ENCODE data around the gene FIP1L1.
"Not testable (repeated sequence)": the region's sequence is repeated elsewhere in the genome, so short reads cannot be mapped to it uniquely, and the experiment has no call there.

The FIP1L1 gene

DNA sequence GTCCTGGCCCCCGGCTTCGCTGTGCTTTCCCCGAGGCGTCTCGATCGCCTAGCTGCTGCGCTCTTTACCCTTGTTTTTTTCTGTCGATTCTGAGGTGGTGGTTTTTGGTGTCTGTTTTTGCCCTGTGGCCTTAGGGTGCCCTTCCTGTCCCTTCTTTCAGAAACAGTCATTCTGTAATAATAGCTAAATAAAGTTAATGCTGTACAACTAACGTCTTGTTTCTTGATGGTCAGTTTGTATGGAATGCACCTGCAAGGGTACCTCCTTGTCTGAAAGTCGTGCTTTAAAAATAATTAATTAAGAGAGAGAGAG, 686 bp downstream of the FIP1L1 start:
- DNase-seq, result no peak

DNA sequence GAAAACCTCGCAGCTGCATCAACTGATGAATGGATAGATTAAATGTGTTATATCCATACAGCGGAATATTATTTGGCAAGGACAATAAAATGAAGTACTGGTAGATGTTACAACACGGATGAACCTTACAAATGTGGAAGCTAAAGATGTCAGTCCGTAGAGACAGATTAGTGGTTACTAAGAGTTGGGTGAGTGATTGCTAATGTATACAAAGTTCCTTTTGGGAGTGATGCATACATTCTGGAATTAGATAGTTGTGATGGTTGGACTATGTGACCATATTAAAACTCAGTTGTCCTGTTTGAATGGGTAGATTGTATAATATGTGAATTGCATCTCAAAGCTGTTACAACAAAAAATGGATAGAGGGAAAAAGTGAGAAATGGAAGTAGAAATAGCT, 2.8 kb downstream of the FIP1L1 start:
- DNase-seq, result no peak

DNA sequence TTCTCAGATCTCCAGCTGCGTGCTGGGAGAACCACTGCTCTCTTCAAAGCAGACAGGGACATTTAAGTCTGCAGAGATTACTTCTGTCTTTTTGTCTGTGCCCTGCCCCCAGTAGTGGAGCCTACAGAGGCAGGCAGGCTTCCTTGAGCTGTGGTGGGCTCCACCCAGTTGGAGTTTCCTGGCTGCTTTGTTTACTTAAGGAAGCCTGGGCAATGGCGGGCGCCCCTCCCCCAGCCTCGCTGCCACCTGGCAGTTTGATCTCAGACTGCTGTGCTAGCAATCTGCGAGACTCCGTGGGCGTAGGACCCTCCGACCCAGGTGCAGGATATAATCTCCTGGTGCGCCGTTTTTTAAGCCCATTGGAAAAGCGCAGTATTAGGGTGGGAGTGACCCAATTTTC, 32.0 kb downstream of the FIP1L1 start:
- DNase-seq, result not testable (repeated sequence)

DNA sequence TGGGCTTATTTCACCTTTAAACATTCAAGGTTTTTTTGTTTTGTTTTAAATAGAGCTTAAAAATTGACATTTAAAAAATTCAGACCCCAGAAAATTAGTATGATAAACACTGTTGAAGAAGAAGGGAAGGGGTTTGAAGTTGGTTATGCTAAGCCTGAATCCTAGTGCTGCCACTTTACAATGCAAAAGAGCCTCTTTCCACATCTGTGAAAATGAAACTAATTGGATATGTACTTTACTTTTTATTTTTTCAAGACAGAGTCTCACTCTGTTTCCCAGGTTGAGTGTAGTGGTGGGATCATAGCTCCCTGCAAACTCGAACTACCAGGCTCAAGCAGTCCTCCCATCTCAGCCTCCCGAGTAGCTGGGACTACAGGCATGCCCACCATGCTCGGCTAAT, 41.8 kb downstream of the FIP1L1 start:
- no peak for DNase-seq

DNA sequence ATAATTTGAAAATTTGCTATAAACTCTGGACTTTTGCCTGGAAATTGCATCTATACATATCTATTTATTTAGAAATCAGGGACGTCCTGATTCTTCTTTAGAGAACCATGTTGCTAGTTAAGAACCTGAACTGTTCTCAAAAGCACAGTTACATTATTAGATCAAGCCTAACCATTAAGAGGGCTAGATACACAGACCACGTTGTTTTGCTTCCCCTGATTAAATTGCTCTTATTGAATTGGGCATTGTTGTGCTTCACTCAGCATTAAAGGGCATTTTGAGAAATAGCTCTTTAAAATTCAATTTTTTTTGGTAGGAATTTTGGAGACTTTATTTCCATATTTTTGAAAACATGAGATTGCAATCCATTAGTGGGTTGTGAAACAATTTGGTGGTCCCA, 44.4 kb downstream of the FIP1L1 start:
- no peak for DNase-seq

DNA sequence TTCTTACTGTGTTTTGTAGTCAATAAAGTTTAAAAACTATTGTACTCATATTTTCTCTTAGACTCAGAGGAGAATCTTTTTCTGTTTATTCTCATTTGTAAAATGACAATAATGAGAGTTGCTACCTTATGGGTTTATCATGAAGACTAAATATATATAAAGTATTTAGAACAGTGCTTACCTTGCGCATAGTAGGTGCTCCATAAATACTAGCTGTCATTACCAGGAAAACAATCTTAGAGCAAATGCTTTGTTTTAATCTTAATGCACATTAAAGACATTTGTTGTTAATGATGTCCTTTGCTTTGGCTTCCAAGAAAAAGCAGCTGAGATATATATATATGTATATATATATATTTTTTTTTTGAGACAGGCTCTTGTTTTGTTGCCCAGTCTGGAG, 44.9 kb downstream of the FIP1L1 start:
- DNase-seq, result no peak

DNA sequence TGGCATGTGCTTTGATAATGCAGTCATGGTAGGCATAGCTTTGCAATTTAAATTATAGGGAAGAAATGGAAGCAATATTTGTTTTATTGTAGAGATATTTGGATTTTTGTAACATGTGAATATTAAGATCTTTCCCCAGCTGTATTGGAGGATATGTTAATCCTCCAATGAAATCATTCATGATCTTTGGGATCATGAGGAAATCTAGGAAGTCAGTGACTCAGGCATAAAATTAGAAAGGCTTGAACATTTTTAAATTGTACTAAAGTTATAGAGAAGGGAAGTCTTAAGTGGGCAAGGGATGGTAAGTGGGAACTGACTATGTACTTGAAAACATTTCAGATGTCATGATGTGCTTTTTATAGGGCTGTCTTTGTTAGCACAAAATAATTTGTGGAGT, 46.8 kb downstream of the FIP1L1 start:
- DNase-seq, result no peak

DNA sequence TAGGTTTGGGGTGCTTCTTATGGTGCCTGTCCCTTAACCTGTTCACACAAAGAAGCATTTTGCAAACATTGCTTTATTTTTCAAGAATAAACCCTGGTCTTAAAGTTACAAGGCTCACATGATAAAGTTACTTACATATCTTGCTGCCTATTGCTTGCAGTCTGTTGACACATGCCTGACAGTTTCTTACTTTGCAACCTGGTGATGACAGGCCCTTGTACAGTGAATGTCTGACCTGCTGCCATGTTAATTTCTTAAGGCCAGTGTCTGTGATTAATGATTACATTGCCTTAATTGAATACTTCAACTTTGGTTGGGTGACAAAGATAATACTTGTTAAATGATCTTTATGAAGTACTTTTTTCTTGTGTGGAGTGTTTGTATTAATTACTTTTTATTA, 49.9 kb downstream of the FIP1L1 start:
- no peak for DNase-seq

DNA sequence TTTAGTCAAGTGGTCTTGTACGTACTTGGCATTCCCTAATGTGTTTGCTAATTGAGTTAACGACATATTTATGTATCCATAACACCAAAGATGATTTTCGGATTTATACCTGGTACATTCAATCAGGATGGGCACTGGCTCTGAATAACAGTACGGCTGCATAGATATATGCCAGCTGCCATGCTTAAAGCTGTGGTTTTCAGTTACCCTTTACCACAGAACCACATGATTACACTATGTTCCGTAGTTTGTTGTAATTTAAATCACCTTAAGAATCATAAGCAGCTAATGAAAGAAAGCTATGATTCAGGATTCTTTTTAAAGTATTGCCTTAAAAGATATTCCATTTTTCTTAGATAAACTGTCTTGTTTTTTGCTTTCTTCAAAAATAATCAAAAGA, 53.6 kb downstream of the FIP1L1 start:
- DNase-seq, result no peak

DNA sequence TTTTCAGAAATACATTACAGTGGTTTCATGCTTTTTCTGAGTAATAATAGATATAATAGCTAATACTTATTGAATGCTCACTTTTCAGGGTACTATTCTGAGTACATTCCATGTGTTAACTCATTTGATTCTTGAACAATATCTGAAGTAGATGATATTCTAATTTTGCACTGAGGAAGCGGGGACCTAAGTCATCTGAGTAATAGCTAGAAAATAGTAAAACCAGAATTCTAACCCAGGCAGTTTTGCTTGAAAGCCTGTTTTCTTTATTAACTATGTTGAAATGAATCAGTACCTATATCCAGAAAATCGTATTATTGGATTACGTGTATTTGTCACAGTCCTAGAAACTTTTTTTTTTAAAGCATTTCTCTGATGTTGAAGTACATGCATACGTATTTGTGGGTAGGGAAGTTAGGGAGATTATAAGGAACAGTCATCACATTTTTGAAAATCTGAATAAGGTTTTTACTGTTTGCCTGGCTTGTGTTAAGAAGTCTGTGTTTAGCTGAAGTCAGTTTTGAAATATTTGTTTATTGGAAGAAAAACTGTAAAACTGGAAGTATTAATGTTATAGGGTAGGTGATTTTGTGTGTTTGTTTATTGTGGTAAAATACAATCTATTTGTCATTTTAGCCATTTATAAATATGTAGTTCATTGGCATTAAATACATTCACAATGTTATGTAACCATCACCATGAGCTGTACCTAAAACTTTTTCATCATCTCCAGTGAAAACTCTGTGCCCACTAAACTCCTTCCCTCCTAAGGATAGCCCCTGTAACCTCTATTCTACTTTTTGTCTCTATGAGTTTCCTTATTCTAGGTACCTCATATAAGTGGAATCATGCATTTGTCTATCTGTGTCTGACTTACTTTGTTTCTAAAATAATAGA, 55.3 kb downstream of the FIP1L1 start:
- no peak for DNase-seq

DNA sequence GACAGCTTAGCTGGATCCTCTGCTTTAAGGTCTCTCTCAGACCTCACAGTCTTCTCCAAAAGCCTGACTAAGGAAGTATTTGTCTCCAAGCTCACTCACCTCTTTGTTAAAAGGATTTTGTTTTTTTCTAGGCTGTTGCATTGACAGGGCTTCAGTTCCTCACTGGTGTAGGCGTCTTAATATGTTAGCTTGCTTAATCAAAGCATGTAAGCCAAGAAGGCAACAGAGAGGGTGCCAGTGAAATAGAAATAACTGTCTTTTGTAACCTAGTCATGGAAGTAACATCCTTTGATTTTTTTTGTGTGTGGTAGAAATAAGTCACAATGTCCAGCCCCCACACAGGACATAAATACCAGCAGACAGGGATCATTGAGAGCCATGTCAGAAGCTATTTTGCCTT, 58.8 kb downstream of the FIP1L1 start:
- no peak for DNase-seq

DNA sequence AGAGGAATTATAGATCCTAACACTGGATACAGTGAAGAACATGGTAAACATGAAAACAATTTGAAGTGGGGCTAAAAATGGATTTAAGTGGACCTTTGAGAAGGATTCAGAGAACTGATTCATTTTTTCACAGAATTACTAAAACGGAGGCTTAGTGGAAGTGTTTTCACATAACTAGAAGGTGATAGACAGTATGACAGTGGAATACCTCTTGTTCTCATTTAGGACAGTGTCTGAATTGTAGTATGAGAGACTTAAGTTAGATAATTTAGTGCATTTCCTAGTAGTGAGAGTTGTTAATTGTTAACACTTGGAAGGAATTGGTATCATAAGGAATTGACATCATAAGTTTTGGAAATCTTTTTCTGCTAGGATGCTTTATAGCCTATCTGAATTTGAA, 64.1 kb downstream of the FIP1L1 start:
- DNase-seq, result no peak

DNA sequence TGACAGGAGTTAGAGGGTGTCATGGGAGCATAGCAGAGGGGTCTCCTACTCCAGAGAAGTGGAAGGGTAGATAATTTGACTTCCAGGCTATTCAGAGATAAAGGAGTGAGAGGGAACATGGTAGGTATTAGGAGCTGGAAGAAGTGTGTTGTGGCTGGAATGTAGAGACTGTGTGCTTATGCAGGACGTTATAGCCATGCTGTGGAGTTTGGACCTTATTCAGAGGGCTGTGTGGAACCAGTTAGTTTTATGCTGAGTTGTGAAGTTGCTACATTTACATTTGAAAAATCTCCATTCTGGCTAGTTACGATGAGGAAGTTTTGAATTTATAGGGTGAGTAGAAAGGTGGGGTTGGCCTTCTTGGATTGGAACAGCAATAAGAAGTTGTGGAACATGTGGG, 67.5 kb downstream of the FIP1L1 start:
- no peak for DNase-seq

DNA sequence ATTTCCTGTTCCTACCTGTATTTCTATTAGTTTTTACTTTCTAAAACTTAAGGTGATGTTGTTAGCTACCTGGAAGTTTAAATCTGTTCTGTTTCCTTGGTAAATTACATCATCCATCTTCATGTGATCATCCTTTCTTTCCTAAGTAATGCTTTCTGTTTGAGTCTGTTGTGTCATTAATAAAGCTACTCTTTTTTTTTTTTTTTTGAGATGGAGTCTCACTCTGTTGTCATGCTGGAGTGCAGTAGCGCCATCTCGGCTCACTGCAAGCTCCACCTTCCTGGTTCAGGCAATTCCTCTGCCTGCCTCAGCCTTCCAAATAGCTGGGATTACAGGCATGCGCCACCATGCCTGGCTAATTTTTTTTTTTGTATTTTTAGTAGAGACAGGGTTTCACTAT, 73.3 kb downstream of the FIP1L1 start:
- DNase-seq, result no peak

DNA sequence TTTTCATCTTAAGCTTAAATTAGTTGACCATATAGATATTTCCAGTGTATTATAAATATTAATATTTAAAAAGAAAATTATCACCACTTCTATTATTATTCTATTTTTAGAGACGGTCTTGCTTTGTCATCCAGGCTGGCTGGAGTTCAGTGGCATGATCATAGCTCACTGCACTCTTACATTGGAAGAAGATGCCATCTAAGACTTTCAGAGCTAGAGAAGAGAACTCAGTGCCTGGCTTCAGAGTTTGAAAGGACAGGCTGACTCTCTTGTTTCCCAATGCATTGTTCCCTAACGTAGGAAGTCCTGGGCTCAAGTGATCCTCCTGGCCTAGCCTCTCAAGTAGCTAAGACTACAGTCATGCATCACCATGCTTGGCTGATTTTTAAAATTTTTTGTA, 75.9 kb downstream of the FIP1L1 start:
- no peak for DNase-seq

DNA sequence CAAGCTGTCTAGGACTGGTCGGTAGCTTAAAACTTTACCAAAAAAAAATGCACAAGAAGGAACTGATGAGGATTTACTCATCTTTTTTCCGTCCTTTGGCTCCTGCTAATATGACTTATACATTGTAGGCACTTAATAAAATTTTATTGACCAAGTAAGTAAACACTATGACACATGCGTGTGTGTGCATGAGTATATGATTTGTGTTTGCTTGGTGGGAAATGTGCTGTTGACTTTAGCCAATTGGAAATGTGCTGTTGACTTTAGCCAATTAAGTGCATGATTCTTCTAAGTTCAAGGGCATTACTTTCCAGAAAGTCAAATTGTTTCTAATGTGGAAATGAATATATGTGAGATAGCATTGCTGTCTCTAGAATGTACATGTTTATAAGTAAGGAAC, 78.3 kb downstream of the FIP1L1 start:
- DNase-seq, result no peak

DNA sequence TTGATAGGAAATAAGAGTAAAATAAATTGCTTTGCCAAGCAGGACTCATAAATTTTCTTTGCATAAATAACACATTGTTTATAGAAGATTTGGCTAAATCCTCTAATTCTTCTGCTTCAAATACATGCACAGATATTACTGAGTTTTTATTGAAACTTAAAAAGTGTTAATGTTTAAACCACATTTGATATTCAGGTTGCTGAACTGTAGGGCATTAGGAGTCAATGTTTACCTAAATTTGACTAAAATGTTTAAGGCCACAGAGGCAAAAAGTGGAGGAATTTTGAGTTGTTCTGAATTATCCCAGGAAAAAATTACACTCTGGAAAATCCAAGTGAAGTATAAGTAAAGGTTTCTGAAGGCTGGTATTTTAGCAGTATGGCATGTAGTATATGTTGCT, 78.7 kb downstream of the FIP1L1 start:
- DNase-seq, result no peak

DNA sequence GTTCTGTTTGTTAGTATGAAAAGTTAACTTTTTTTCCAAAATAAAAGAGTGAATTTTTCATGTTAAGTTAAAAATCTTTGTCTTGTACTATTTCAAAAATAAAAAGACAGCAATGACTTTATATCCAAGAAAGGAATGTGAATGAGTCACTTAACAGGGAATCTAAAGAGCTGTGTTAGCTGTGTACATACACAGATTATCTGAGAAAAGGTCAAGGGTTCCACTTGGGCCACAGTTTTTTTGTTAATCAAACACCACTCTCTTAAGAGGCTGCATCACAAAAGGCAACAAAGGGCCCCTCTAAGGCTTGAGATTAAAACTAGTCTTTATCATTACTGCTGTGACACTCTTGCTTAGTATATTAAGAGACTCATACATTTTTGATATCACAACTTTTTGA, 82.1 kb downstream of the FIP1L1 start:
- DNase-seq, result no peak

DNA sequence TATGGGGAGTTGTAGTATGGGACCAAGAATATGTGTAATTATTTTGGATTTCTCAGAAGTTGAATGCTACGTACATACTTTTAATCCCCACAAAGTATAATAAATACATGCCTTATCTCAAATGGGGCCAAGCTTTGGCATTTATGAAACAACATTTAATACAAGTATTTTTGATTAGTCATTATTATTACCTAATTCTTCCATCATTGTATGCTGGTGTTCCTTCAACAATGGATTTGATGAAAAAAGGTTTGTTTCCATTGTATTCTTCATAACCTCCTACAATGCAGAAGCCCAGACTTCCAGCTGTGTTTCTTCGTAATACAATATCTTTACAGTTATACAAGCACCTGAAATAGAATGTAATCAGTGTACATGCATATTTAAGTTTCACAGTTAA, 83.8 kb downstream of the FIP1L1 start:
- no peak for DNase-seq

DNA sequence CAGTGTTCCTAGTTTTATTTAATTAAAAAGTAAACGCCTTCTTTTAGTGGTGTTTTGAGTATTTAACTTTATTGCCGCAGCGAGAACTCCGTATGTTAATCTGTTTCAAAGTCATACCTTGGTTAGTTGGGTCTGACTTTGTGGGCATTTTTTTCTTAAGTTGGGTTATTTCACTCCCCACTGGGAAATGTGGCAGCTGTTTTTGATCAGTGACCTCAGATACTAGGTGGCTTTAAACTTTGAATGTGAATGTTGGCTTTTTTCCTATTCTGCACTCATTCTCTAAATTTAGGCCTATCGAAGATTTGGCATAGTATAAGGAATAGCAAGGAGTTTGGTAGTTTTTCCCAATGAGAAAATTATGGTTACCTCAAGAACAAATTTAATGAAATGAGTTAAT, 85.9 kb downstream of the FIP1L1 start:
- DNase-seq, result no peak

DNA sequence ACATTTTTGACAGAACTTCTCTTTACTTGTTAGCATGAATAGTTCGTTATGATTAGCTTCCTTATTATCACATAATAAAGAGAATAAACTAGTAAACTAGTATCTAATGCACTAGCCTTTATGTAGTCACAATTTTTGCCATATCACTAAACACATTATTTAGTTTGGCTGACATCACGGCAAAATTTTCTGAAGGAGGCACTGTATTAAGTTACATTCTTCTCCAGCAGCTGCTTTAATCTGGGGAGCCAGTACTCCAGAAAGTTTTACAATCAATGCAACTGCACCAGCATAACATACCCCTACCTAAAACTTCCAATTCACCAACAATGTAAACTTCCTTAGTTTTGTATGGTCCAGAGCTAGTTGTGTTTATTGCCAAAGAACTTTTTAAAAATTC, 87.8 kb downstream of the FIP1L1 start:
- no peak for DNase-seq

DNA sequence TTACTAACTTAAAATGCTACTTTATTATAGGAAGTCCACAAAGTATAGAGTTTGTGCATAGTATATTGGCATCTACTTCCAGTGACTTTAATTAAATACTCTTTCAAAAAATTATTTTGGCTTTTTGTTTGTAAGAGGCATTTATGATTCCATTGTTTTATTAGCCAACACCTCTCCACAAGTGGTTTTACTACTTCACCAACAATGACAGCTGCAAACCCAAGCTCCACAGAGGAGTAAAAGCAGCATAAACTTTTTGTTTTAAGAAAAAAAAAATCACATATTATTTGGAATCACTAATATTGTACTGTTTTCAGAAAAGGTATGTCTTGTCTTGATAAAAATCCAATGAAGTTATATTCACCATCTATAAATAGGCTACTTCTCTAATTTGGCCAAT, 88.5 kb downstream of the FIP1L1 start:
- DNase-seq, result no peak

DNA sequence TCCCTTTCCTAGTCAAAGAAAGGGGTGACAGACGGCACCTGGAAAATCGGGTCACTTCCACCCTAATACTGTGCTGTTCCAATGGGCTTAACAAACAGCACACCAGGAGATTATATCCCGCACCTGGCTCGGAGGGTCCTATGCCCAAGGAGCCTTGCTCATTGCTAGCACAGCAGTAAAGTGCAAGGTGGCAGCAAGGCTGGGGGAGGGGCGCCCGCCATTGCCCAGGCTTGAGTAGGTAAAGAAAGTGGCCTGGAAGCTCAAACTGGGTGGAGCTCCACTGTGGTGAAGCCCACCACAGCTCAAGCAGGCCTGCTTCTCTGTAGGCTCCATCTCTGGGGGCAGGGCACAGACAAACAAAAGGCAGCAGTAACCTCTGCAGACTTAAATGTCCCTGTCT, 89.1 kb downstream of the FIP1L1 start:
- DNase-seq, result not testable (repeated sequence)

DNA sequence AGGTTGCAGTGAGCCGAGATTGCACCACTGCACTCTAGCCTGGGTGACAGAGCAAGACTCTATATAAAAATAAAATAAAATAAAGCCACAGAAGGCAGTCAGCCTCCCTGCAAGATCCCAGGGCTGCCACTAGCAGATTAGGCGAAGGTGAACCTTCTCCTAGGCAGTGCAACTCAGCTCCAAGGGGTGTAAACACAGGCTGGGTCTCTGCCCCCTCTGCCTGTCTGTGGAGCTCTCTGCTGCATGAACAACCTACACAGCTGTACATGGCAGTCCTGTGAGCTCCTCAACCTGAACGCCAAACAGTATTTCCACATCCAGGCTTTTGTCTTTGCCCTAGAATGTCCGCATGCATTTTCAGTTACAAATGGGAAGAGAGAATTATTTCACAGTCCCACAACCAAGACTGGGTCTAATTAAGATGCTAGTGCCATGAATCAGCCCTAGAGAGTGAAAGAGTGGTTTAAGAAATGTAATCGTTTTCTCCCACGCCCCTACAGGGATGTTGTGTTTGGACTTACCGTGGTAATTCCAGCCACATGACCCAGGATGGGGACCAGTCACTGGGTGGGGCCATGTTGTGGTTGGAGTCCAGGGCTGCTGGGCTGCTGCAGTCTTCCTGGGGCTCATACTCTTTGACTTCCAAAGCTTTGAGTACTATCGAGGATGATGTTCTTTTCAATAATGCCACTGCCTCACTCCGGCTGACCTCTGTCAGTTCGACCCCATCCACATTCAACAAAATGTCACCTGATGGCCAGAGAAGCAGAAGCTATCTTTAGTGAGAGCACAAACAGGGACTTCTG, 99.0 kb downstream of the FIP1L1 start:
- no peak for DNase-seq
